OCI-M1 (cell line): ENCODE results near the gene ACTR1A.
"Not testable (repeated sequence)": the region's sequence is repeated elsewhere in the genome, so short reads cannot be mapped to it uniquely, and the experiment has no call there.

Experiments
- DNase-seq: peaks from one replicate; lab custom pipeline; 2025; lab: John Stamatoyannopoulos, UW

Gene ACTR1A

DNA sequence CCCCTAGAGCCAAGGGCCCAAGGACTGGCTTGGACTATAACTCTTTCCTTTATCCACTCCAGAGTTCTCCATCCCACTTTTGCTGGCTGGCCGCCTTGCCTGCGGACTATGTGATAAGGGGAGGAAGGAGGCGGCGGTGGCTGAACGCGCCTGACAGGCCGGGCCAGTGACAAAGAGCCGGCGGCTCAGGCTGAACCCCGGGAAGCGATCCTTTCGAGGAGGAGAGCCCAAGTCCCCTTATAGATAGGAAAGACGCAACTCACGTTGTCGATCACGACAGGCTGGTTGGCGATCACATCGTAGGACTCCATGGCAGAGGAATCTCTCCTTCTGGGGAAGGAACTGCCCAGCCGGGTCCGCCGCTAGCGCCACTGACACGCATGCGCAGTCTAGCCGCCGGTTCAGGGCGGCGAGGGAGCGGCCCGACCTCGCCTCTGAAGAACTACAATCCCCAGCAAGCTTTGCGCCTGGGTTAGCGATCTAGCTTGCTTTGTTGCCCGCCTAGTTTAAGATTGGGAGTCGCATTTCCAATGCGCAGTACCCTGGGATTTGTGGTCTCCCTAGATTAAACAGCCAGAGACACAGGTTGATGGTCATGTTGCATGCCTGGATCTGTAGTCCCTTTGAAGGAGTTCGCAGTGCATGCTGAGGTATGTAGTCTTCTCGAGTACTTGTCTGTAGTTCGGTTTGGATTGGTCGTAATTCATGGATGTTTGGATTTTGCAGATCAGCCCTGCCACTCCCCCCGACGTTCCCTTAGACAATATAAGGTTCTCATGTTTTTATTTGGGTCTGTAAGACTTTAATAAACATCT lies at the start of gene ACTR1A:
Gene ACTR1A (minus strand): TSS at position 376 of the 815 bp plus-strand sequence. CDS start 65 bp downstream, at position 311.
- DNase-seq: peak; percentile 100

DNA sequence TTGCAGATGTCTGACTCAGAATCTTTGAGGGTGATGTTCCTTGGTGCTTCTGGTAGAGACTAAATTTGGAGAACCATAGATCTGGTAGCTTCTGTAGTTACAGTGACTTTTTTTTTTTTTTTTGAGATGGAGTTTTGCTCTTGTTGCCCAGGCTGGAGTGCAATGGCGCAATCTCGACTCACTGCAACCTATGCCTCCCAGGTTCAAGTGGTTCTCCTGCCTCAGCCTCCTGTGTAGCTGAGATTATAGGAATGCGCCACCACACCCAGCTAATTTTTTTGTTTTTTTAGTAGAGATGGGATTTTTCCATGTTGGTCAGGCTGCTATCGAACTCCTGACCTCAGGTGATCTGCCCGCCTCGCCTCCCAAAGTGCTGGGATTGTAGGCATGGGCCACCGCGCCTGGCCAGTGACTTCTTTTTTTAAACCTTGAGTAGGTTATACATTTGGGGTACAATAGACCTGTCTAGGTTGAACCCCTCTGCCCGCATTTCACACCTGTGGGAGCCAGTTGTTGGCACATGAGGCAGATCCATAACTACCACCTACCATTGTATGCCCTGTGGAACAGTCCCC lies 48.2 kb upstream of the ACTR1A start:
- DNase-seq: no peak

DNA sequence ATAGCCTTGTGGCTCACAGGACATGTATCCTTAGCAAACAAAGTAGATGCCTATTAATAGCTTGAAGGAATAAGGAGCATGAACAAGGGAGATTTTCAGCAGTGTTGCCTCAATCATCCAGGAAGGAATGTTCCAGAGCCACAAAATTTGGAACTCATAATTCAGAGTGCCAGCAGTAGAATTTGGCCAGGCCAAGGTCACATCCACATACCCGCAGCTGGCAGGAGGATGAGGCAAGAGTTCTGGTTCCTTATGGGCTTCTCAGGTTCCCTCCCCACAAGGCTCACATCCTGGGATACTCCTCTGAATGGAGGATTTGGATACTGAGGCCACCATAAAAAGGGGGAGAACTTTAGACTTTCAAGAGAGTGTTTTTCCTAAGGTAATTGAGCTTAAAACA lies 47.0 kb upstream of the ACTR1A start:
- no peak for DNase-seq

DNA sequence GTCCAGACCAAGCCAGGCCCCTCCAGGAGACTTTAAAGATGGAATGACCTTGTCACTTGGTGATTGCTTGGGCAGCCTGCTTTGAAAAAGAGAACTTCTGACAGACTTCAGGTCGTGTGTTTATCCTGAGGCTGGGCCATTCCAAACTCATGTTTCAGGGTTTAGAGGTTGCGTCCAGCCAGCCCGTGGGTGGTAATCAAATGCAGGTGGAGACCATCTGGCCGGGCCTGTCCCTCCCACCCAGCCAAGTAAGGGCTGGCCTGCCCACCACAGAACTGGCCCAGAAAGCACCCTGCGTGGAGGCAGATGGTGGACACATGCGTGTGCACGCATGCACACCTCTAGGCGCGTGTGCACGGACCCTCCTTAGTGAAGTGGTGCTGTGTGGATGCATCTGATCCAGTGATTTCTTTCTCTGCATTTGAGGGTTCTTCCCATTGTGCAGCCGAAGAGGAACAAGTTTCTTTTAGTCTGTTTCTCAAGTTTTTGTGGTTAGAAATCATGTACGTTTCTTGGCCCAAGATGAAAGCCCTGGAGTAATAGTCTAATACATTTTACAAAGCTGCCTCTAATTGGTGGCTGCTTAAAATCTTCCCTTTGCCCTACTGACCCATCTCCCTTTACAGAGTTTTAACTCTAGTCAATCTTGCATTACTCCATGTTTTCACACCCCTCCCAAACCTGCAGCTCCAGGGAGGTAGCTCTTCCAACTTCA lies 44.3 kb upstream of the ACTR1A start:
- DNase-seq: peak; percentile 11

GRCh38 chr10:102545997-102546396 lies 43.5 kb upstream of the ACTR1A start:
- no peak for DNase-seq

DNA sequence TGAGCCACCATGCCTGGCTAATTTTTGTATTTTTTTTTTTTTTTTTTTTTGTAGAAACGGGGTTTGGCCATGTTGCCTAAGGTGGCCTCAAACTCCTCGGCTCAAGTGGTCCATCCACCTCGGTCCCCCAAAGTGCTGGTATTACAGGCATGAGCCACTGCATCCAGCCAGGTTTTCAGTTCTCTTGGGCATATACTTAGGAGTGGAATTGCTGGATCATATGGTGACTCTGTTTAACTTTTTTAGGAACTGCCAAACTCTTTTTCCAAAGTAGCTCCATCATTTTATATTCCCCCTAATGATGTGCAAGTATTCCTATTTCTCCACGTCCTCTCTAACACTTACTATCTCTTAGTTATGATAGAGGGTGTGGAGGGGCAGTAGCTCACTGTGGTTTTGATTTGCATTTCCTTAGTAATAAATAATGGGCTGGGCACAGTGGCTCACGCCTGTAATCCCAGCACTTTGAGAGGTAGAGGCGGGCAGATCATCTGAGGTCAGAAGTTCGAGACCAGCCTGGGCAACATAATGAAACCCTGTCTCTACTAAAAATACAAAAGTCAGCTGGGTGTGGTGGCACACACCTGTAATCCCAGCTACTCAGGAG lies 42.9 kb upstream of the ACTR1A start:
- DNase-seq: no peak

DNA sequence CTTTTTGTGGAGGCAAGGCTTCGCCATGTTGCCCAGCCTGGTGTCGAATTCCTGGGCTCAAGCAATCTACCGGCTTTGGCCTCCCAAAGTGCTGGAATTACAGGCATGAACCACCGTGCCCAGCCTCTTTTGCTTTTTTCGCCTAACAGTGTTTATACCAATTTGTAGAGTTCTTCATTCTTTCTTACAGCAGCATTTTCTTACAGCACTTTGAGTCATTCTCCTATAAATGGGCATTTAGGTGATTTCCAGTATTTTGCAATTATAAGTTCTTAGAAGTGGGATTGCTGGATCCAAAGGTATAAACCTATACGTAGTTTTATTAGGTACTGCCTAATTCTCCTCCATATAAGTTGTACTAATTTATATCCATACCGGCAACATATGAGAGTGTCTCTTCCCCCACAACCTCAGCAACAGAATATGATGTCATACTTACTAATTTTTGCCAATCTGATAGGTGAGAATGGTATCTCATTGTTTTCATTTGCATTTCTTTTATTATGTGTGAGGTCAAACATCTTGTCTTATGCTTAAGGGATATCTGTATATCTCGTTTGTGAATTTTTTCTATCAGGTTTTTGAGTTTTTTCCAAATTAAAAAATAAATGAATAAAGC lies 40.4 kb upstream of the ACTR1A start:
- DNase-seq: no peak

- peak; percentile 44 for DNase-seq
These were observed 37.5 kb upstream of the ACTR1A start for GRCh38 chr10:102540023-102540422.

DNA sequence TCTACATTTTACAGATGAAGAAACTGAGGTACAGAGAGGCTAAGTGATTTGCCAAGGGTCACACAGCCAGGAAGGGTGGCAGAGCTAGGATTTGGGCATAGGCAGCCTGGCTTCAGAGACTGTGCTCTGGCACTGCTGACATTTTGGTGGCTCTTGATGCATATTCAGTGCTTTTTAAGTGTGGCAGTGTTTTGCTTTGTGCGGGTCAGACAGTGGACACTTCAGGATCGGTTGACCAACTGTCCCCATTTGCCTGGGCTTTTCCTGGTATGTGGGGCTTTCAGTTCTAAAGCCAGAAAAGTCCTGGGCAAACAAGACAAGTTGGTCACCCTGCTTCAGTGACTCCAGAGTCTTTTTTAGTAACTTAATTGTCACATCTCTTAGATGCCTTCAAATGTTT lies 36.3 kb upstream of the ACTR1A start:
- no peak for DNase-seq

DNA sequence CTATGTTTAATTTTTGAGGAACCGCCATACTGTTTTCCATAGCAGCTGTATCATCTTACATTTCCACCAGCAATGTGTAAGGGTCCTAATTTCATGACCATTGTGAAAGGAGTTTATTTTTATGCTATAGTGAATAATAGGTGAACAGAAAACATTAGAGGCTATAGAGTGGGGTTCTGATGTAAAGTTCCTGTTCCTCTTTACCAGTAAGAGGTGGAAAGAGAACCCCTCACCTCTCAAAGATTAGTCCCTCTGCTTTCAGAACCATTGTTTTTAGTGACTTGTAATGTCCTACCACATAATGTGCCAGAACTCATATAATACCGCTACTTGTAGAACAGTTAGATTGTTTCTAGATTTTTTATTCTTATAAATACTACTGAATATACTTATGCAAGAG lies 35.4 kb upstream of the ACTR1A start:
- no peak for DNase-seq

DNA sequence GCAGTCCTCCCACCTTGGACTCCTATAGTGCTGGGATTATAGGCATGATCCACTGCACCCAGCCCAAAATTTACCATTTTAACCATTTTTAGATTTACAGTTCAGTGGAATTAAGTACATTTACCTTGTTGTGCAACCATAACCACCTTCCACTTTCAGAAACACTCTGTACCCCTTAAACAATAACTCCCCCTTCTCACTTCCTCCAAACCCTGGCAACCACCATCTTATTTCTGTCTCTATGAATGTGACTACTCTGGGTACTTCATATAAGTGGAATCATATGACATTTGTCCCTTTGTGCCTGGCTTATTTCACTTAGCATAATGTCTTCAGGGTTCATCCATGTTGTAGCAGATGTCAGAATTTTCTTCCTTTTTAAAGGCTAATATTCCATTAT lies 34.9 kb upstream of the ACTR1A start:
- DNase-seq: no peak

DNA sequence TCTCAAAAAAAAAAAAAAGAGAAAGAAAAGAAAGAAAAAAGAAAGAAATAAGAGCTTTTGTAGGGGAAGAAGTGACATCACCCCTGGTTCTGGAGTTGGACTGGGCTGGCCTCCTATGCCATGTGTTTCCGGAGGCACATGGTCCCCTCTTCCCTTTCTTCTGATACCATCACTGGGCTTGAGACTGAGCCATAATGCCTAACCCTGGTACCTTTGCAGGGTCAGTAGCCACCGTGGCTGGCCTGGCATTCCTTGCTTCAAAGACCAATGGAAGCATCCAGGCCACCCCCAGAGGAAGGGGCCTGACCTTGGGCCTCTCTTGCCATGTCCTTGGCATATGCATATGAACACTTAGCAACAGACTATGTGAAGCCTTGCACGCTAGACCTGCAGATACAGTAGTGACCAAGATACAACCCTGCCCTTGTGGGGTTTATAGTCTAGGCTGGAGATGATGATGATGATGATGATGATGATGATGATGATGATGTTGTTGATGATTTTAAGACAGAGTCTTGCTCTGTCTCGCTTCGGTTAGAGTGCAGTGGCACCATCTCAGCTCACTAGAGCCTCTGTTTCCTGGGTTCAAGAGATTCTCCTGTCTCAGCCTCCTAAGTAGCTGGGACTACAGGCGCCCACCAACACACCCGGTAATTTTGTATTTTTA lies 33.1 kb upstream of the ACTR1A start:
- no peak for DNase-seq

- DNase-seq: not testable (repeated sequence)
These were observed 32.5 kb upstream of the ACTR1A start for GRCh38 chr10:102534966-102535365.

- no peak for DNase-seq
These were observed 31.8 kb upstream of the ACTR1A start for GRCh38 chr10:102534333-102534732.

DNA sequence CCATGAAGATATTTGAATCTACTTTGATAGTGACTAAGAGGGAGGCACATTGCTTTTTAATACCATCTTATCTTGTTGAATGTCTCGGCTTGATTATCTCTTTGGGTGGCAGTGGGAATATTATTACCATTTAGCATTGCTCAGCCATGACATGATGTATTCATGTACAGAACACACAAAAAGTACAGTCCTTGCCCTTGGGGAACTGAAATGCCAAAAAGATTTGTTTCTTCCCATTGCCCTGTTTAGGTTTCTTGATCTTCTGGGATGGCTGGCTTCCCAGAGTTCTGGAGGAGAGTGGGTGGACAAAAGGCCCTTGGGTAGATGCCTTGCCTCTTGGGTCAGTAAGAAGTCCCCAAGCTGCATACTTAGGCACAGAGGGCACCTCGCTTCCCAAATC lies 25.0 kb upstream of the ACTR1A start:
- no peak for DNase-seq

- no peak for DNase-seq
These were observed 22.2 kb upstream of the ACTR1A start for GRCh38 chr10:102524746-102525145.

DNA sequence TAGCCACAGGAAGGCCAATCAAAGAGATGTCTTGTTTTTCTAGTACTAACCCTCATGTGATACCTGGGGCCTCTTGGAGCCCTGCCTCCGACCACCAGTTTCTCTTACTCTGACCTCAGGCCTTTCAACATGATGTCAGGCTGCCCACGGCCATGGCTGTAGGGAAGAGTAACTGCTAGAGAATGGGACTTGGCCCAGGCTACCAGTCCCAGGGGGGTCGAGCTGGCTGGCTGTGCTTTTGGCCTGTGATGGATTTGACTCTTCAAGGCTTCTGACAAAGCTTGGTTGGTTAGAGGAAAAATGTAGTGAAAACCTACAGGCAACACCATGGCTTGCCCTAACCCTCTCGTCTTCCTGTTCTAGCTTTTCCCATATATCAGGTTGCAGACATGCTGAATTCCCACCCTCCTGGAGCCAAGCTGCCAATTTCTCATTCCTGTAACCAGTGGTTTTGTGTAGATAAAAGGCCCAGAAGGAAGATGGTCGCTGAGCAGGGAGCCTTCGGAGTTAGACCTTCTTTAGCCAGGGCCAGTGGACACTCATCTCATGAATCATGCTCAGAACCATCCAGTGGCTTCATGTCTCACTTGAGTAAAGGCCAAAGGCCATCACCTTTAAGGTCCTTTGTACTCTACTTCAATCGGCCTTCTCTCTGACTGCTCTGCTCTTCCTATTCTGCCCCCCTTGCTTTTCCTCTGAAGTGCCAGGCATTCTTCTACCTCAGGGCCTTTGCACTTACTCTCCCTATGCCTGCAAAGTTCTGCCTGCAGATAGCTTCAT lies 20.9 kb upstream of the ACTR1A start:
- DNase-seq: no peak

GRCh38 chr10:102522874-102523249 lies 20.4 kb upstream of the ACTR1A start:
- DNase-seq: no peak

DNA sequence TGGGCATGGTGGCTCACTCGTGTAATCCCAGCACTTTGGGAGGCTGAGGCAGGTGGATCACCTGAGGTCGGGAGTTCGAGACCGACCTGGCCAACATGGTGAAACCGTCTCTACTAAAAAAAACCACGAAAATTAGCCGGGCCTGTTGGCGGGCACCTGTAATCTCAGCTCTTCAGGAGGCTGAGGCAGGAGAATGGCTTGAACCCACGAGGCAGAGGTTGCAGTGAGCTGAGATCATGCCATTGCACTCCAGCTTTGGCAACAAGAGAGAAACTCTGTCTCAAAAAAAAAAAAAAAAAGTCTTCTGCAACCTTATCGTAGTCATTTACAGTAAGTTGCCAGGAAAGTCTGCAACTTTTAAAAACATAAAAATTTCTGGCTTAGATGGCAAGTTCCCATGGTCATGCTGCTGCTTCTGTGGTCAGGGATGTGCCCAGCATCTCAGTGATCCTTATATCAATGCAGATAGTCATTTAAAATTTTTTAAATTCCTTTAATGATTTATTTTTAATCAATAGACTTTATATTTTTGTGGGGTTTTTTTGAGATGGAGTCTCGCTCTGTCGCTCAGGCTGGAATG lies 16.8 kb upstream of the ACTR1A start:
- DNase-seq: no peak

DNA sequence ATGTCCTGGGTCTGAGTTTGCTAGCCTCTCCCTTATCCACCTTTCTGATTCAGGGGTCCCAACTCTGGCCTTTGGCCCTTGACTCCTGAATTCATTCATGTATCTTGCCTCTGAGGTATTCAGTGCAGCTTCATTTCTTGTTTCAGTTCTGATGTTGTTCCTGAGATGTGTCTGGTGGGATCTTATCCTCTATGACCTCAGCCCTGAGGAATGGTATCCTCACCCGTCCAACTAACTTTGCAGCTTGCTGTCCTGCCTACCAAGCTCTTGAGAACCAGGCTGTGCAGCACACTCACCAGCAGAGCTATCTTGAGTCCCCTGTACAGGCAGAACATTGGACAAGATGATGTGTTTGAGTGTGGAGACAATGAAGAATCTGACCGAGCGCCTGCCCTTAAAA lies 15.0 kb upstream of the ACTR1A start:
- DNase-seq: no peak

DNA sequence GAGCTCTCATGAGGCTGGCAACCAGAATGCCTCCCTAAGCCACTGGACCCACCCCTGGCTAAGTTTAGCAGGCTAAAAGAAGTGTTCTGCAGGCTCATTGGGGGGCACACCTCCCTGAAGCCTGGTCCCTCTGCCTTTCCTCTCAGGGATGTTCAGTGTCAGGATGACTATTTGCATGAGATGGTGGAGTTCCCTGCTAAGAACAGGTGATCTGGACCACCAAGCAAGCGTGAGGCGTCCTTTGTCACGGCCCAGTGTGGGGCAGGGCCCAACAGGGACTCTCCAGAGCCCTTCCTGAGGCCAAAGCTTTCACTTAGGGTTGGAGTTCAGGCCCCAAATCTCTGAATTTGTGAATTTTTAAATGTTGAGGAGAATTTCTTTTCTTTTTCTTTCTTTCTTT lies 13.2 kb upstream of the ACTR1A start:
- no peak for DNase-seq
